ENCODE data around the gene SULT1B1. TPM values are rescaled to one million over a fixed set of nuclear protein-coding genes. Genes with fewer than 3 reads are reported as not detected.

SULT1B1 gene
- total RNA-seq, 1 experiment from 2014 or later: 0.04 TPM

- TF ChIP-seq USF2 (CRISPR knock-in tag; IDR thresholded peaks at IDR 0.05) (no peak), AR (CRISPR knock-in tag; IDR thresholded peaks at IDR 0.05) (no peak), FOXK1 (CRISPR knock-in tag; IDR thresholded peaks at IDR 0.05) (no peak)
These were observed 32.5 kb downstream of the SULT1B1 start (continued) for GRCh38 chr4:69727926-69728325.

GRCh38 chr4:69727426-69727825 lies 33.0 kb downstream of the SULT1B1 start:
- H3K9me3 Mint-ChIP-seq: peaks cover 5% of the 10 kb centered on the region; the same call in 1 of the 2 replicates
- CTCF ChIA-PET: no interaction called here
- H3K4me3 Mint-ChIP-seq: no peak overlapping the region
- no peak overlapping the region for H3K27ac Mint-ChIP-seq
- POLR2A ChIA-PET: no interaction called here
- no peaks in the 10 kb centered on the region for H3K27me3 Mint-ChIP-seq (ENCODE audit: low read depth)
- no peak for TF ChIP-seq SOX15 (CRISPR knock-in tag; IDR thresholded peaks at IDR 0.05)
- TF ChIP-seq GTF2I (CRISPR knock-in tag; conservative IDR thresholded peaks at IDR 0.05): no peak
- TF ChIP-seq RELA (CRISPR knock-in tag; IDR thresholded peaks at IDR 0.05; ENCODE audit: borderline replicate concordance): no peak
- no peak for TF ChIP-seq FOXJ3 (CRISPR knock-in tag; IDR thresholded peaks at IDR 0.05; ENCODE audit: borderline replicate concordance)
- no peak for TF ChIP-seq SMAD3 (CRISPR knock-in tag; IDR thresholded peaks at IDR 0.05; ENCODE audit: borderline replicate concordance)
- TF ChIP-seq ZNF532 (CRISPR knock-in tag; IDR thresholded peaks at IDR 0.05; ENCODE audit: borderline replicate concordance): no peak
- no peak for TF ChIP-seq ZNF317 (CRISPR knock-in tag; IDR thresholded peaks at IDR 0.05; ENCODE audit: borderline replicate concordance, low read depth)
- no peak for TF ChIP-seq MLX (CRISPR knock-in tag; IDR thresholded peaks at IDR 0.05)
- TF ChIP-seq ERG (CRISPR knock-in tag; IDR thresholded peaks at IDR 0.05): no peak
- TF ChIP-seq NR3C1 (CRISPR knock-in tag; conservative IDR thresholded peaks at IDR 0.05; ENCODE audit: low read depth): no peak
- no peak for TF ChIP-seq OVOL2 (CRISPR knock-in tag; IDR thresholded peaks at IDR 0.05; ENCODE audit: borderline replicate concordance)
- TF ChIP-seq EMX1 (CRISPR knock-in tag; IDR thresholded peaks at IDR 0.05): no peak
- peaks cover 6% of the 10 kb centered on the region for H3K4me1 Mint-ChIP-seq
- DNase-seq (ENCODE audit: low spot score) (no peak), ATAC-seq (no peak)
- H3K36me3 Mint-ChIP-seq: no peaks in the 10 kb centered on the region; the same call in 1 of the 2 replicates

Data from WTC11 (cell line).